Measurements from ENCODE around the gene PTPRT. TPM values are rescaled to one million over a fixed set of nuclear protein-coding genes. Genes with fewer than 3 reads are reported as not detected.

The PTPRT gene
- polyA plus RNA-seq, 4 donors = 0.43 to 1.1 (median 0.60) TPM

GRCh38 chr20:42594659-42595058 is 595.0 kb downstream of the PTPRT start:
- no peak for DNase-seq (ENCODE audit: low read depth in 4 of 4, low spot score in 2 of 4)

GRCh38 chr20:42594011-42594410 is 595.7 kb downstream of the PTPRT start:
- DNase-seq (ENCODE audit: low read depth in 4 of 4, low spot score in 2 of 4) = no peak

GRCh38 chr20:42589976-42590639 is 599.6 kb downstream of the PTPRT start:
- DNase-seq (ENCODE audit: low read depth in 4 of 4, low spot score in 2 of 4) = no peak

GRCh38 chr20:42588847-42589246 is 600.9 kb downstream of the PTPRT start:
- no peak for DNase-seq (ENCODE audit: low read depth in 4 of 4, low spot score in 2 of 4)

GRCh38 chr20:42587427-42587826 is 602.3 kb downstream of the PTPRT start:
- DNase-seq (ENCODE audit: low read depth in 4 of 4, low spot score in 2 of 4) = no peak

GRCh38 chr20:42581311-42581710 is 608.4 kb downstream of the PTPRT start:
- DNase-seq (ENCODE audit: low read depth in 4 of 4, low spot score in 2 of 4) = no peak

GRCh38 chr20:42576167-42576566 is 613.5 kb downstream of the PTPRT start:
- DNase-seq (ENCODE audit: low read depth in 4 of 4, low spot score in 2 of 4) = no peak

- no peak for DNase-seq (ENCODE audit: low read depth in 4 of 4, low spot score in 2 of 4)
These were observed 617.2 kb downstream of the PTPRT start for GRCh38 chr20:42572320-42573016.

GRCh38 chr20:42567409-42567808 is 622.3 kb downstream of the PTPRT start:
- no peak for DNase-seq (ENCODE audit: low read depth in 4 of 4, low spot score in 2 of 4)

- no peak for DNase-seq (ENCODE audit: low read depth in 4 of 4, low spot score in 2 of 4)
These were observed 624.3 kb downstream of the PTPRT start for GRCh38 chr20:42565235-42565995.

- no peak for DNase-seq (ENCODE audit: low read depth in 4 of 4, low spot score in 2 of 4)
These were observed 630.0 kb downstream of the PTPRT start for GRCh38 chr20:42559665-42560064.

GRCh38 chr20:42556575-42556974 is 633.1 kb downstream of the PTPRT start:
- no peak for DNase-seq (ENCODE audit: low read depth in 4 of 4, low spot score in 2 of 4)

GRCh38 chr20:42553374-42553773 is 636.3 kb downstream of the PTPRT start:
- no peak for DNase-seq (ENCODE audit: low read depth in 4 of 4, low spot score in 2 of 4)

- DNase-seq (ENCODE audit: low read depth in 4 of 4, low spot score in 2 of 4) = no peak
These were observed 640.2 kb downstream of the PTPRT start for GRCh38 chr20:42549496-42549895.

GRCh38 chr20:42544926-42545325 is 644.8 kb downstream of the PTPRT start:
- no peak for DNase-seq (ENCODE audit: low read depth in 4 of 4, low spot score in 2 of 4)

- DNase-seq (ENCODE audit: low read depth in 4 of 4, low spot score in 2 of 4) = no peak
These were observed 656.9 kb downstream of the PTPRT start for GRCh38 chr20:42532831-42533230.

- no peak for DNase-seq (ENCODE audit: low read depth in 4 of 4, low spot score in 2 of 4)
These were observed 658.2 kb downstream of the PTPRT start for GRCh38 chr20:42531508-42531961.

GRCh38 chr20:42530855-42531448 is 658.8 kb downstream of the PTPRT start:
- DNase-seq (ENCODE audit: low read depth in 4 of 4, low spot score in 2 of 4) = peak in 2 of 4 donors; percentile 2 to 20

- no peak for DNase-seq (ENCODE audit: low read depth in 4 of 4, low spot score in 2 of 4)
These were observed 659.5 kb downstream of the PTPRT start for GRCh38 chr20:42530191-42530590.

- DNase-seq (ENCODE audit: low read depth in 4 of 4, low spot score in 2 of 4) = no peak
These were observed 665.6 kb downstream of the PTPRT start for GRCh38 chr20:42524058-42524457.

GRCh38 chr20:42516692-42517091 is 673.0 kb downstream of the PTPRT start:
- no peak for DNase-seq (ENCODE audit: low read depth in 4 of 4, low spot score in 2 of 4)
